Measurements from ENCODE around the gene GDF15. TPM values are rescaled to one million over a fixed set of nuclear protein-coding genes. Genes with fewer than 3 reads are reported as not detected.

GDF15 gene
- 10 to 100 TPM; 40.5 to 86.1 TPM for total RNA-seq

GRCh38 chr19:18385675-18386542 is at the start of gene GDF15:
Gene GDF15, plus strand, starts transcription at chr19:18386158. Its CDS starts 32 bp downstream, at chr19:18386190.
- ATAC-seq, result peak; percentile 83
- H3K4me3 ChIP-seq, result peak within 1 kb of the TSS; percentile 8 to 16
- no peaks in the 10 kb centered on the region for H3K27me3 ChIP-seq
- intact Hi-C loops (cut with DNase I), result no loop called here
- peaks cover 62% of the 10 kb centered on the region for H3K4me1 ChIP-seq
- no peaks in the 10 kb centered on the region for H3K9me3 ChIP-seq
- 5 to 14% methylated on average over 12 to 33 of the region's 33 CpGs for WGBS, 2 donors
- H3K36me3 ChIP-seq (replicated peaks in 1 of 2; ENCODE audit: insufficient read depth in 1 of 2, low read depth in 2 of 2), result no peaks in the 10 kb centered on the region
- peak; percentile 99 for TF ChIP-seq POLR2A (IDR thresholded peaks at IDR 0.05)
- peak; percentile 38 to 91 (median 73) for TF ChIP-seq CTCF (IDR thresholded peaks at IDR 0.05)
- peak; percentile 91 to 98 (median 94) for DNase-seq
- H3K27ac ChIP-seq, result peak within 1 kb of the TSS; percentile 74 to 81 (median 76)

GRCh38 chr19:18338541-18338940 is 47.4 kb upstream of the GDF15 start:
- Histone ChIP-seq H3K9me3 (no peaks in the 10 kb centered on the region), H3K4me1 (peaks cover 32% of the 10 kb centered on the region), H3K27ac (peak overlapping the region in 3 of 4 donors; percentile 29 to 53 (median 48)), H3K27me3 (no peaks in the 10 kb centered on the region), H3K4me3 (no peak overlapping the region), H3K36me3 (replicated peaks in 1 of 2; ENCODE audit: insufficient read depth in 1 of 2, low read depth in 2 of 2) (no peaks in the 10 kb centered on the region)
- DNase-seq (peak in 2 of 4 donors; percentile 38 to 44), ATAC-seq (no peak)
- WGBS, 2 donors, result 29 to 36% methylated on average over 9 of the region's 9 CpGs
- TF ChIP-seq POLR2A (IDR thresholded peaks at IDR 0.05) (no peak), CTCF (IDR thresholded peaks at IDR 0.05) (no peak)
- intact Hi-C loops (cut with DNase I), result loop anchor here (10.0 kb wide), 1 partner anchor 64 kb away; the partner anchor contains the start of gene IQCN

- 33 to 53% methylated on average over 4 to 6 of the region's 6 CpGs for WGBS, 2 donors
- no peaks in the 10 kb centered on the region for H3K36me3 ChIP-seq (replicated peaks in 1 of 2; ENCODE audit: insufficient read depth in 1 of 2, low read depth in 2 of 2)
- TF ChIP-seq POLR2A (IDR thresholded peaks at IDR 0.05) (no peak), CTCF (IDR thresholded peaks at IDR 0.05) (peak in 2 of 7 experiments; percentile 14 to 16)
- ATAC-seq (no peak), DNase-seq (no peak)
- peaks cover 32% of the 10 kb centered on the region for H3K4me1 ChIP-seq
- no peak overlapping the region for H3K4me3 ChIP-seq
- no peaks in the 10 kb centered on the region for H3K9me3 ChIP-seq
- H3K27ac ChIP-seq, result peak overlapping the region in 2 of 4 donors; percentile 78 to 89
- intact Hi-C loops (cut with DNase I), result loop anchor here (10.0 kb wide), 1 partner anchor 65 kb away; the partner anchor contains the start of gene IQCN
- no peaks in the 10 kb centered on the region for H3K27me3 ChIP-seq
Observed at GRCh38 chr19:18339723-18340122, 46.2 kb upstream of the GDF15 start.

- ATAC-seq (peak; percentile 83), DNase-seq (peak; percentile 70 to 81 (median 76))
- WGBS, 2 donors, result 5 to 23% methylated on average over 11 to 66 of the region's 69 CpGs
- Histone ChIP-seq H3K4me3 (peak within 1 kb of the TSS; percentile 35 to 54), H3K36me3 (replicated peaks in 1 of 2; ENCODE audit: insufficient read depth in 1 of 2, low read depth in 2 of 2) (no peaks in the 10 kb centered on the region), H3K4me1 (peaks cover 32% of the 10 kb centered on the region), H3K27ac (peak within 1 kb of the TSS; percentile 60 to 89 (median 82)), H3K27me3 (no peaks in the 10 kb centered on the region), H3K9me3 (no peaks in the 10 kb centered on the region)
- TF ChIP-seq POLR2A (IDR thresholded peaks at IDR 0.05) (peak; percentile 57 to 71 (median 67)), CTCF (IDR thresholded peaks at IDR 0.05) (peak in 1 of 7 experiments; percentile 16)
- intact Hi-C loops (cut with DNase I), result no loop called here
Observed at GRCh38 chr19:18340190-18340989, 45.6 kb upstream of the GDF15 start, which contains the start of gene PGPEP1. Gene PGPEP1, plus strand, starts transcription at chr19:18340598. Its CDS starts 84 bp downstream, at chr19:18340682.
